GM23338 (cell line): Measurements from ENCODE around the gene BCAS3. TPM values are rescaled to one million over a fixed set of nuclear protein-coding genes. Genes with fewer than 3 reads are reported as not detected.

Experiments
- ATAC-seq: fragments of 200-7000 bp; cut with Tn5 transposase; 3 replicates; pipeline ENCODE4 v1.9.1; 2020
- DNase-seq: peaks from one replicate; pipeline ENCODE4 v3.0.0-alpha.2; 2015; ENCODE audit warnings: low spot score
- H2AFZ ChIP-seq: fragments of 200-600 bp; sonication (generic); 2 replicates; pipeline ENCODE4 v1.8.0; 2016; ENCODE audit warnings: antibody characterized with exemption, mild to moderate bottlenecking, moderate library complexity
- H3F3A ChIP-seq: fragments of 200-600 bp; sonication (generic); replicated peaks from 2 replicates; pipeline ENCODE4 v1.8.0; 2017; ENCODE audit warnings: antibody characterized with exemption, mixed run types, low read depth
- H3K27ac ChIP-seq: fragments of 200-600 bp; sonication (generic); 2 replicates; pipeline ENCODE4 v1.6.1; 2016; ENCODE audit warnings: low read depth
- H3K27me3 ChIP-seq: fragments of 200-600 bp; sonication (generic); 2 replicates; pipeline ENCODE4 v1.8.0; 2016; ENCODE audit warnings: mild to moderate bottlenecking, mixed run types, moderate library complexity; ENCODE audit not compliant: insufficient read depth
- H3K36me3 ChIP-seq: fragments of 200-600 bp; sonication (generic); 2 replicates; pipeline ENCODE4 v1.8.0; 2016; ENCODE audit warnings: mild to moderate bottlenecking; ENCODE audit not compliant: insufficient read depth
- H3K4me1 ChIP-seq: fragments of 200-600 bp; sonication (generic); 2 replicates; pipeline ENCODE4 v1.8.0; 2016; ENCODE audit warnings: mild to moderate bottlenecking, moderate library complexity; ENCODE audit not compliant: insufficient read depth
- H3K4me2 ChIP-seq: fragments of 200-600 bp; sonication (generic); 2 replicates; pipeline ENCODE4 v1.7.1; 2017; ENCODE audit warnings: mixed run types
- H3K4me3 ChIP-seq: fragments of 200-600 bp; sonication (generic); 2 replicates; pipeline ENCODE4 v1.6.1; 2016; ENCODE audit warnings: mixed run types
- H3K79me2 ChIP-seq: fragments of 200-600 bp; sonication (generic); replicated peaks from 2 replicates; pipeline ENCODE4 v1.8.0; 2017; ENCODE audit warnings: mild to moderate bottlenecking; ENCODE audit not compliant: insufficient read depth
- H3K9me2 ChIP-seq: fragments of 200-600 bp; sonication (generic); 2 replicates; pipeline ENCODE4 v1.8.0; 2017; ENCODE audit not compliant: insufficient read depth
- H4K20me1 ChIP-seq: fragments of 200-600 bp; sonication (generic); replicated peaks from 2 replicates; pipeline ENCODE4 v1.8.0; 2017; ENCODE audit warnings: mild to moderate bottlenecking; ENCODE audit not compliant: insufficient read depth
- H3K27ac Mint-ChIP-seq: 2 replicates; pipeline ENCODE4 v1.8.0; 2020; ENCODE audit warnings: inconsistent platforms, mild to moderate bottlenecking, moderate library complexity, mixed read lengths
- H3K27me3 Mint-ChIP-seq: 3 replicates; pipeline ENCODE4 v1.8.0; 2022; ENCODE audit warnings: low read depth, mild to moderate bottlenecking, moderate library complexity, mixed read lengths, inconsistent platforms; ENCODE audit not compliant: insufficient read depth, poor library complexity
- H3K36me3 Mint-ChIP-seq: 3 replicates; pipeline ENCODE4 v1.8.0; 2021; ENCODE audit warnings: low read depth, mild to moderate bottlenecking, inconsistent platforms, moderate library complexity, mixed read lengths
- H3K4me1 Mint-ChIP-seq: 3 replicates; pipeline ENCODE4 v1.8.0; 2020; ENCODE audit warnings: mild to moderate bottlenecking, inconsistent platforms, mixed read lengths
- H3K4me3 Mint-ChIP-seq: 3 replicates; pipeline ENCODE4 v1.8.0; 2021; ENCODE audit warnings: moderate library complexity, mild to moderate bottlenecking, inconsistent platforms, mixed read lengths
- H3K9me3 Mint-ChIP-seq: 3 replicates; pipeline ENCODE4 v1.8.0; 2020; ENCODE audit warnings: moderate library complexity, mild to moderate bottlenecking, inconsistent platforms, mixed read lengths
- CREB1 ChIP-seq: fragments of 250-450 bp; sonication (Bioruptor Pico); IDR thresholded peaks from 2 replicates; pipeline ENCODE4 v1.5.0; 2020; ENCODE audit warnings: low read depth, mild to moderate bottlenecking, moderate library complexity
- CTCF ChIP-seq, 2 experiments: fragments of 200-600 bp in 1 of 2; sonication (generic) in 1 of 2; conservative IDR thresholded peaks; 2 replicates each; pipeline versions ENCODE4 v1.5.1 to v1.6.1; 2016 to 2017; ENCODE audit warnings: antibody characterized with exemption in 2 of 2, low read depth in 2 of 2, mild to moderate bottlenecking in 2 of 2, moderate library complexity in 1 of 2
- ETS1 ChIP-seq: IDR thresholded peaks from 2 replicates; pipeline ENCODE4 v1.6.1; 2016; ENCODE audit warnings: antibody characterized with exemption
- EZH2 ChIP-seq: fragments of 200-600 bp; sonication (generic); IDR thresholded peaks from one replicate; pipeline ENCODE4 v1.8.0; 2017; ENCODE audit warnings: antibody characterized with exemption, mild to moderate bottlenecking, low read depth; ENCODE audit not compliant: unreplicated experiment
- EZH2phosphoT487 ChIP-seq: fragments of 200-600 bp; sonication (generic); IDR thresholded peaks from one replicate; pipeline ENCODE4 v1.8.1; 2018; ENCODE audit warnings: antibody characterized with exemption; ENCODE audit not compliant: unreplicated experiment
- NANOG ChIP-seq: IDR thresholded peaks from 2 replicates; pipeline ENCODE4 v1.6.1; 2016; ENCODE audit warnings: antibody characterized with exemption, borderline replicate concordance
- POLR2AphosphoS5 ChIP-seq: IDR thresholded peaks from 2 replicates; pipeline ENCODE4 v1.6.1; 2016; ENCODE audit warnings: antibody characterized with exemption, low read depth
- REST ChIP-seq: IDR thresholded peaks from one replicate; pipeline ENCODE4 v1.6.1; 2018; ENCODE audit warnings: antibody characterized with exemption; ENCODE audit not compliant: unreplicated experiment
- ZNF114 ChIP-seq: fragments of 250-450 bp; sonication (Bioruptor Pico); IDR thresholded peaks from 2 replicates; pipeline ENCODE4 v1.5.0; 2020; ENCODE audit warnings: mild to moderate bottlenecking, moderate library complexity
- ZNF331 ChIP-seq: fragments of 250-450 bp; sonication (Bioruptor Pico); IDR thresholded peaks from 2 replicates; pipeline ENCODE4 v1.5.0; 2020; ENCODE audit warnings: low read depth, mild to moderate bottlenecking, moderate library complexity
- ZNF462 ChIP-seq: fragments of 250-450 bp; sonication (Bioruptor Pico); IDR thresholded peaks from 2 replicates; pipeline ENCODE4 v1.5.0; 2020; ENCODE audit warnings: mild to moderate bottlenecking, moderate library complexity
- polyA plus RNA-seq: library from polyadenylated mRNA; unstranded; fragments of >200 nt; fragmentation: Nextera tagmentation; extraction: Ambion mirVana; gene quantifications from 2 replicates; pipeline ENCODE4 v1.2.1, GENCODE V29; 2016
- total RNA-seq: library from RNA; depleted of rRNA; stranded (reverse); fragments of >200 nt; shearing (Covaris generic); gene quantifications from 2 replicates; pipeline ENCODE4 v1.2.3, GENCODE V29; 2014

Gene BCAS3
- total and polyA plus RNA-seq, 2 experiments from 2014 or later: 8.2 to 28.0 TPM

GRCh38 chr17:61081959-61082358 lies 404.3 kb downstream of the BCAS3 start:
- H3F3A ChIP-seq: no peaks in the 10 kb centered on the region
- no peaks in the 10 kb centered on the region for H4K20me1 ChIP-seq
- DNase-seq (no peak), ATAC-seq (no peak)
- H3K9me2 ChIP-seq: no peaks in the 10 kb centered on the region
- H3K27me3 Mint-ChIP-seq: no peaks in the 10 kb centered on the region
- H3K4me1 ChIP-seq: no peaks in the 10 kb centered on the region
- H3K79me2 ChIP-seq: no peaks in the 10 kb centered on the region
- H3K27ac Mint-ChIP-seq: no peak overlapping the region; the same call in 1 of the 2 replicates
- no peak overlapping the region for H3K4me3 ChIP-seq
- no peaks in the 10 kb centered on the region for H3K27me3 ChIP-seq
- no peak overlapping the region for H2AFZ ChIP-seq
- H3K4me2 ChIP-seq: no peak overlapping the region
- no peak for TF ChIP-seq REST
- no peak for TF ChIP-seq CREB1 (CRISPR knock-in tag)
- no peak for TF ChIP-seq EZH2
- TF ChIP-seq ZNF331 (CRISPR knock-in tag): no peak
- no peak for TF ChIP-seq ETS1
- TF ChIP-seq ZNF114: no peak
- no peak for TF ChIP-seq EZH2phosphoT487
- TF ChIP-seq POLR2AphosphoS5: no peak
- TF ChIP-seq CTCF (conservative IDR thresholded peaks at IDR 0.05; ENCODE audit: low read depth in 2 of 2): no peak
- no peak for TF ChIP-seq ZNF462 (CRISPR knock-in tag)
- TF ChIP-seq NANOG: no peak
- H3K36me3 Mint-ChIP-seq: no peaks in the 10 kb centered on the region
- no peaks in the 10 kb centered on the region for H3K4me1 Mint-ChIP-seq
- H3K36me3 ChIP-seq: no peaks in the 10 kb centered on the region; the same call in 1 of the 2 replicates
- no peak overlapping the region for H3K4me3 Mint-ChIP-seq
- no peak overlapping the region for H3K27ac ChIP-seq
- no peaks in the 10 kb centered on the region for H3K9me3 Mint-ChIP-seq
